HepG2 (cell line): Measurements from ENCODE around the gene RAX. TPM values are rescaled to one million over a fixed set of nuclear protein-coding genes. Genes with fewer than 3 reads are reported as not detected.

Experiments used
- ATAC-seq: fragments of 200-7000 bp; cut with Tn5 transposase; 3 replicates; pipeline ENCODE4 v1.9.1; 2020; ENCODE audit warnings: mild to moderate bottlenecking, moderate library complexity
- BruUV-seq: library from RNA; stranded (reverse); fragments of 400-500 nt; replicated peaks from 2 replicates; lab custom pipeline; 2021; lab: Mats Ljungman, UMichigan
- CTCF ChIA-PET: fragments of 300-600 bp; formaldehyde crosslinking; extraction: SDS; loops from one replicate; lab custom pipeline; 2021; ENCODE audit warnings: low total read pairs, inconsistent platforms, low intra/inter-chr PET ratio; lab: Yijun Ruan, JAX
- POLR2A ChIA-PET: fragments of 350-600 bp; sonication (Branson Sonifier 250); formaldehyde crosslinking; loops from one replicate; lab custom pipeline; 2020; ENCODE audit warnings: antibody characterized with exemption, inconsistent platforms; lab: Yijun Ruan, JAX
- DNase-seq: peaks from one replicate; pipeline ENCODE4 v3.0.0-alpha.2; 2015; ENCODE audit warnings: low spot score
- FAIRE-seq: peaks from 3 replicates; lab custom pipeline; 2011; peaks lifted over from hg19 to GRCh38; lab: Jason Lieb, UNC
- H2AFZ ChIP-seq: one replicate; pipeline ENCODE4 v1.6.1; 2011; ENCODE audit warnings: low read length, inconsistent platforms
- H3K27ac ChIP-seq: fragments of 300-600 bp; 3 replicates; pipeline ENCODE4 v1.8.0; 2011; ENCODE audit warnings: mixed run types, mild to moderate bottlenecking, mixed read lengths, low read length, inconsistent platforms; ENCODE audit not compliant: insufficient read depth; ENCODE audit errors: extremely low read length
- H3K27me3 ChIP-seq, 2 experiments: fragments of 200-600 bp in 1 of 2; 2 replicates in 1 of 2; 3 replicates in 1 of 2; pipeline versions ENCODE4 v1.6.0 to v1.8.0; 2011; ENCODE audit warnings: low read length in 2 of 2, mild to moderate bottlenecking in 2 of 2, moderate library complexity in 2 of 2, inconsistent platforms in 1 of 2; ENCODE audit not compliant: insufficient read depth in 2 of 2, control insufficient read depth in 1 of 2
- H3K36me3 ChIP-seq, 2 experiments: fragments of 200-600 bp in 1 of 2; replicated peaks in 1 of 2; 2 replicates in 1 of 2; 3 replicates in 1 of 2; pipeline versions ENCODE4 v1.5.1 to v1.8.0; 2011; ENCODE audit warnings: low read length in 2 of 2, inconsistent platforms in 1 of 2; ENCODE audit not compliant: insufficient read depth in 2 of 2, control insufficient read depth in 1 of 2
- H3K4me1 ChIP-seq: 2 replicates; pipeline ENCODE4 v1.5.1; 2012; ENCODE audit warnings: low read length, inconsistent platforms; ENCODE audit not compliant: insufficient read depth
- H3K4me2 ChIP-seq: 2 replicates; pipeline ENCODE4 v1.6.0; 2011; ENCODE audit warnings: low read depth, low read length, inconsistent platforms
- H3K4me3 ChIP-seq, 3 experiments: fragments of 200-600 bp in 1 of 3; sonication (generic), shearing (Covaris generic) in 1 of 3; replicated peaks in 1 of 3; 2 replicates each; pipeline ENCODE4 v1.5.1; 2011 to 2016; ENCODE audit warnings: low read length in 3 of 3, inconsistent platforms in 2 of 3, low read depth in 2 of 3, mild to moderate bottlenecking in 2 of 3, control low read depth in 1 of 3, mixed read lengths in 1 of 3; ENCODE audit not compliant: insufficient read depth in 1 of 3
- H3K79me2 ChIP-seq: one replicate; pipeline ENCODE4 v1.6.1; 2011; ENCODE audit warnings: low read length, inconsistent platforms; ENCODE audit not compliant: insufficient read depth
- H3K9ac ChIP-seq: 2 replicates; pipeline ENCODE4 v1.6.0; 2011; ENCODE audit warnings: mild to moderate bottlenecking, low read depth, low read length, inconsistent platforms; ENCODE audit not compliant: insufficient read depth
- H3K9me3 ChIP-seq: 2 replicates; pipeline ENCODE4 v1.5.1; 2012; ENCODE audit warnings: mild to moderate bottlenecking, low read length
- H4K20me1 ChIP-seq: 2 replicates; pipeline ENCODE4 v1.6.0; 2011; ENCODE audit warnings: inconsistent platforms, mild to moderate bottlenecking, low read length, moderate library complexity; ENCODE audit not compliant: insufficient read depth
- ARHGAP35 ChIP-seq: sonication (generic); formaldehyde crosslinking; IDR thresholded peaks from 2 replicates; pipeline ENCODE4 v1.9.0; 2022; ENCODE audit warnings: mild to moderate bottlenecking, inconsistent platforms, moderate library complexity, missing genetic modification reagents, borderline replicate concordance
- CBX2 ChIP-seq, 2 experiments: fragments of 200-600 bp in 1 of 2; sonication (generic); formaldehyde crosslinking in 1 of 2; IDR thresholded peaks; 2 replicates each; pipeline versions ENCODE4 v1.7.0 to v1.8.1; 2018 to 2022; ENCODE audit warnings: low read depth in 2 of 2, low read length in 1 of 2, mild to moderate bottlenecking in 1 of 2, missing genetic modification reagents in 1 of 2
- CREB1 ChIP-seq, 2 experiments: fragments of 450-650 bp in 1 of 2; IDR thresholded peaks; 2 replicates each; pipeline ENCODE4 v1.6.1; 2016 to 2017; ENCODE audit warnings: control low read depth in 1 of 2, mild to moderate bottlenecking in 1 of 2, missing compliant biosample characterization in 1 of 2, missing genetic modification characterization in 1 of 2
- ERF ChIP-seq: IDR thresholded peaks from 2 replicates; pipeline ENCODE4 v1.6.1; 2018; ENCODE audit warnings: missing biosample characterization, missing genetic modification reagents
- NCOR1 ChIP-seq: fragments of 200-600 bp; sonication (generic); IDR thresholded peaks from 2 replicates; pipeline ENCODE4 v1.7.0; 2017; ENCODE audit warnings: antibody characterized with exemption, low read length, borderline replicate concordance
- SNAI1 ChIP-seq: sonication (generic); formaldehyde crosslinking; IDR thresholded peaks from 2 replicates; pipeline ENCODE4 v1.5.0; 2020; ENCODE audit warnings: mild to moderate bottlenecking, missing genetic modification reagents, borderline replicate concordance
- TCF12 ChIP-seq, 2 experiments: fragments of 450-650 bp in 1 of 2; sonication (generic) in 1 of 2; formaldehyde crosslinking in 1 of 2; IDR thresholded peaks; 2 replicates each; pipeline versions ENCODE4 v1.6.1 to v1.8.0; 2017 to 2022; ENCODE audit warnings: antibody characterized with exemption in 1 of 2, mild to moderate bottlenecking in 1 of 2, missing genetic modification reagents in 1 of 2, moderate library complexity in 1 of 2
- ZFP62 ChIP-seq: sonication (generic); formaldehyde crosslinking; IDR thresholded peaks from 2 replicates; pipeline ENCODE4 v1.4.0; 2020; ENCODE audit warnings: missing genetic modification reagents
- ZKSCAN1 ChIP-seq: fragments of 150-350 bp; IDR thresholded peaks from 2 replicates; pipeline ENCODE4 v1.6.1; 2014; ENCODE audit warnings: low read length
- ZNF136 ChIP-seq: sonication (generic); formaldehyde crosslinking; IDR thresholded peaks from 2 replicates; pipeline ENCODE4 v1.8.1; 2022; ENCODE audit warnings: low read depth, mild to moderate bottlenecking, moderate library complexity, missing genetic modification reagents
- ZNF501 ChIP-seq: sonication (generic); formaldehyde crosslinking; IDR thresholded peaks from 2 replicates; pipeline ENCODE4 v1.5.1; 2020; ENCODE audit warnings: mild to moderate bottlenecking, moderate library complexity, missing genetic modification reagents
- ZNF563 ChIP-seq: sonication (generic); formaldehyde crosslinking; IDR thresholded peaks from 2 replicates; pipeline ENCODE4 v1.8.0; 2022; ENCODE audit warnings: mild to moderate bottlenecking, moderate library complexity, missing genetic modification reagents
- WGBS: methylation state at CpG from one replicate; pipeline ENCODE4 v1.1.6; 2017; ENCODE audit warnings: low lambda C conversion rate; 5-methylcytosine and 5-hydroxymethylcytosine counted together
- in situ Hi-C: cut with HindIII; loops from 2 replicates; pipeline ENCODE4 v1.10.0; 2017; ENCODE audit warnings: low pct_unique_long_range_greater_than_20kb; ENCODE audit not compliant: extremely low pct_ligation_motif_present
- intact Hi-C: fragments of 100-400 bp; cut with micrococcal nuclease; formaldehyde crosslinking; loops from one replicate; pipeline ENCODE4 v1.10.0; 2022; ENCODE audit not compliant: unreplicated experiment
- polyA plus RNA-seq, 8 experiments: library from polyadenylated mRNA; depleted of rRNA in 3 of 8; stranded (reverse) in 7 of 8; unstranded in 1 of 8; fragments of >200 nt; fragmentation: Illumina TruSeq in 4 of 8; extraction: Trizol in 4 of 8; gene quantifications; 2 replicates each; pipeline versions ENCODE4 v1.2.1 to v1.2.3, GENCODE V29; 2011 to 2016; ENCODE audit warnings: low read depth in 4 of 8, missing spikeins in 1 of 8, mixed read lengths in 1 of 8; ENCODE audit not compliant: insufficient read depth in 1 of 8
- total RNA-seq, 5 experiments: library from RNA; depleted of rRNA; stranded (reverse); fragments of >200 nt; fragmentation: Illumina TruSeq; extraction: Trizol; gene quantifications; 2 replicates each; pipeline ENCODE4 v1.2.3, GENCODE V29; 2016; ENCODE audit warnings: low read depth in 1 of 5
- TF ChIP-seq, protein P1 (sequence below): sonication (generic); IDR thresholded peaks from 2 replicates; pipeline ENCODE4 v1.6.1; 2016; ENCODE audit warnings: low read depth, borderline replicate concordance
- TF ChIP-seq, protein P2 (sequence below): sonication (generic); formaldehyde crosslinking; IDR thresholded peaks from 2 replicates; pipeline ENCODE4 v1.4.0; 2020; ENCODE audit warnings: mild to moderate bottlenecking, missing genetic modification reagents

The RAX gene
- total and polyA plus RNA-seq, 2 of the 13 experiments (the other 11 are each of a cell fraction or from before 2014, with no cell fraction given): not detected

DNA sequence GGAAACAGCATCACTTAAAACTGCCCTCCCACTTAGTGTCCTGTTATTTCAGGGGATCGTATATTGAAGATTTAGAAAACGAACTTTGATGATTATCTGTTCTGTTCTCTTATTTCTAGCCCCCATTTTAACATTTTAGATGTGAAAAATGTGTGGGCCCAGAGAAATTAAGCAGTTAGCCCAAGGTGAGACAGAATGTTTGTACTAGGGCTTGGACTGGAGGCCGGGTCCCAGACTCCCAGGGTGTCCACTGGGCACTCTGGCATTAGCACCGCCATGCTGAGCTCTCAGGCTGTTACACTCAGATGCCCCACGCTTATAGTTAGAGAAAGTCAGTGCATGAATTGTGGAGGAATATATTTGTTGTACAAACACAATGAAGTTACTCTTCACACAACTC is 5.5 kb upstream of the RAX start (continued):
- TF ChIP-seq CBX2 (IDR thresholded peaks at IDR 0.05; ENCODE audit: low read depth, low read length) (no peak), CBX2 (CRISPR knock-in tag; IDR thresholded peaks at IDR 0.05; ENCODE audit: low read depth) (no peak), ZKSCAN1 (no peak)

DNA sequence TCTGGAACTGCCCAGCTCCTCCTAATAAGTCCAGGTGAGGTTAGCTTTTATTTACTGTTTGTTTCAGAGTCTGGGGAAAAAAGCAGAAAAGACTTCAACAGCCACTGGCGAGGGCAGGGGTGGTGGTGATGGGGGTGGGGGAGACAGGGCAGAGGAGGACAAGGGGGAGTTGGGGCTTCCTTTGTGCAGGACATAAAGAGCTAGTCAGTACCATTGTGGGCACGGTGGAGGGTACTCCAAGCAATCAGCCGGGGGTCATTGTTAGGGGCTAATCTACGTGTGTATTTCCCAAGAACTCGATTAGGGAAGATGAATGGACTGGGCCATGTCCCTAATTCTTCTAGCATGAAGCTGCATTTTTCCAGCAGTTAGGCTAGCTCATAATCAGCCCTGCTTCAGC is 2.8 kb upstream of the RAX start:
- TF ChIP-seq ZNF563 (no peak), NCOR1 (no peak), ERF (CRISPR knock-in tag) (no peak), ZNF501 (CRISPR knock-in tag) (no peak)
- intact Hi-C loops (no loop called here), in situ Hi-C loops (no loop called here)
- H3K27me3 ChIP-seq: peaks cover 3 to 61% of the 10 kb centered on the region in 2 experiments
- H3K4me2 ChIP-seq: no peak overlapping the region
- no peaks in the 10 kb centered on the region for H3K36me3 ChIP-seq
- WGBS: 5% methylated on average over 5 of the region's 5 CpGs
- BruUV-seq: no TSS peak
- no peak overlapping the region for H3K27ac ChIP-seq
- DNase-seq (no peak), FAIRE-seq (no peak), ATAC-seq (no peak)
- no peak overlapping the region for H2AFZ ChIP-seq
- H3K4me3 ChIP-seq: no peak overlapping the region
- H3K9me3 ChIP-seq: no peaks in the 10 kb centered on the region
- no peaks in the 10 kb centered on the region for H3K79me2 ChIP-seq
- no peaks in the 10 kb centered on the region for H4K20me1 ChIP-seq
- H3K9ac ChIP-seq: no peak overlapping the region
- no peaks in the 10 kb centered on the region for H3K4me1 ChIP-seq
- ChIA-PET POLR2A (no interaction called here), CTCF (no interaction called here)

DNA sequence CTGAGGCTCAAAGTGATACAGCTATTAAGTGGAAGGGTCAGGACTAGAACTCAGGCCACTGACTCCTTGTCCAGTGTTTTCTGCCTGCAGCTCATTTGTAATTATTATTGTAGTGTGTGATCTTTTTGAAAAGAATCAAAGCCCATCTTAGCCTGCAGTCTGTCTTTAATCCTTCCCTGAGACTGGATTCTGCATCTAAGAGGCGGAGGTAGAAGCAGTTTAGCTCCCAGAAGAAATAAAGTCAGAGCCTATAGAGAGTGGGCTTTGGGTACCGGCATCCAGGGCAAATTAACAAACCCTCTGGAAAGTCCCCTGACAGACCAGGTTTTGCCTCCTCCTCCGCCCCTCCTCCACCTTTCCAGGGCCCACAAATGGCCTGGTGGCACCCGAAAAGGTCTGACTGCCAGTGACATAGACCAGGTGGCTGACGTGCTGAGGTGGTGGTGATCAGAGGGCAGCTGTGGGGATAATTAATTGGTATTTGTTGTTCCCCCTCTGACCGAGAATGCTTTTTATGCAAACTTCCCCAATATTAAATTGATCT is 2.2 kb upstream of the RAX start:
- DNase-seq: no peak
- Histone ChIP-seq H3K4me3 (no peak overlapping the region), H3K9ac (no peak overlapping the region), H3K9me3 (no peaks in the 10 kb centered on the region), H3K4me1 (no peaks in the 10 kb centered on the region), H2AFZ (no peak overlapping the region), H3K4me2 (no peak overlapping the region), H3K27ac (no peak overlapping the region), H3K27me3 (peaks cover 4 to 67% of the 10 kb centered on the region in 2 experiments), H4K20me1 (no peaks in the 10 kb centered on the region), H3K36me3 (no peaks in the 10 kb centered on the region), H3K79me2 (no peaks in the 10 kb centered on the region)
- POLR2A ChIA-PET: no interaction called here
- in situ Hi-C loops (no loop called here), intact Hi-C loops (no loop called here)
- ATAC-seq: no peak
- no peak for FAIRE-seq
- no TSS peak for BruUV-seq
- CTCF ChIA-PET: no interaction called here
- 16% methylated on average over 4 of the region's 6 CpGs for WGBS
- TF ChIP-seq TCF12 (IDR thresholded peaks at IDR 0.05) (no peak), TCF12 (CRISPR knock-in tag; IDR thresholded peaks at IDR 0.05) (no peak), ZFP62 (CRISPR knock-in tag) (no peak), CREB1 (IDR thresholded peaks at IDR 0.05) (no peak), CREB1 (CRISPR knock-in tag; IDR thresholded peaks at IDR 0.05) (no peak), ZNF136 (CRISPR knock-in tag) (no peak), ARHGAP35 (CRISPR knock-in tag) (no peak), SNAI1 (no peak)
- TF ChIP-seq, protein P1, sequence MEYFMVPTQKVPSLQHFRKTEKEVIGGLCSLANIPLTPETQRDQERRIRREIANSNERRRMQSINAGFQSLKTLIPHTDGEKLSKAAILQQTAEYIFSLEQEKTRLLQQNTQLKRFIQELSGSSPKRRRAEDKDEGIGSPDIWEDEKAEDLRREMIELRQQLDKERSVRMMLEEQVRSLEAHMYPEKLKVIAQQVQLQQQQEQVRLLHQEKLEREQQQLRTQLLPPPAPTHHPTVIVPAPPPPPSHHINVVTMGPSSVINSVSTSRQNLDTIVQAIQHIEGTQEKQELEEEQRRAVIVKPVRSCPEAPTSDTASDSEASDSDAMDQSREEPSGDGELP: no peak
- TF ChIP-seq, protein P2, sequence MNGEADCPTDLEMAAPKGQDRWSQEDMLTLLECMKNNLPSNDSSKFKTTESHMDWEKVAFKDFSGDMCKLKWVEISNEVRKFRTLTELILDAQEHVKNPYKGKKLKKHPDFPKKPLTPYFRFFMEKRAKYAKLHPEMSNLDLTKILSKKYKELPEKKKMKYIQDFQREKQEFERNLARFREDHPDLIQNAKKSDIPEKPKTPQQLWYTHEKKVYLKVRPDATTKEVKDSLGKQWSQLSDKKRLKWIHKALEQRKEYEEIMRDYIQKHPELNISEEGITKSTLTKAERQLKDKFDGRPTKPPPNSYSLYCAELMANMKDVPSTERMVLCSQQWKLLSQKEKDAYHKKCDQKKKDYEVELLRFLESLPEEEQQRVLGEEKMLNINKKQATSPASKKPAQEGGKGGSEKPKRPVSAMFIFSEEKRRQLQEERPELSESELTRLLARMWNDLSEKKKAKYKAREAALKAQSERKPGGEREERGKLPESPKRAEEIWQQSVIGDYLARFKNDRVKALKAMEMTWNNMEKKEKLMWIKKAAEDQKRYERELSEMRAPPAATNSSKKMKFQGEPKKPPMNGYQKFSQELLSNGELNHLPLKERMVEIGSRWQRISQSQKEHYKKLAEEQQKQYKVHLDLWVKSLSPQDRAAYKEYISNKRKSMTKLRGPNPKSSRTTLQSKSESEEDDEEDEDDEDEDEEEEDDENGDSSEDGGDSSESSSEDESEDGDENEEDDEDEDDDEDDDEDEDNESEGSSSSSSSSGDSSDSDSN (CRISPR knock-in tag): no peak
